HEK293 (cell line): ENCODE results near the gene SBF2.

Experiments used
- CTCF ChIP-seq: fragments of 450-650 bp; formaldehyde crosslinking; IDR thresholded peaks from 2 replicates; pipeline ENCODE4 v1.5.1; 2016; ENCODE audit warnings: missing biosample characterization, missing genetic modification characterization
- KLF10 ChIP-seq: fragments of 450-650 bp; IDR thresholded peaks from 2 replicates; pipeline ENCODE4 v1.5.1; 2018; ENCODE audit warnings: missing biosample characterization, mild to moderate bottlenecking, missing genetic modification characterization
- PRDM1 ChIP-seq: fragments of 450-650 bp; formaldehyde crosslinking; IDR thresholded peaks from 2 replicates; pipeline ENCODE4; 2016; ENCODE audit warnings: missing biosample characterization, missing genetic modification characterization
- TRIM28 ChIP-seq: IDR thresholded peaks from 2 replicates; pipeline ENCODE4 v1.6.1; 2011; ENCODE audit warnings: low read length, control low read depth, borderline replicate concordance
- ZBTB49 ChIP-seq: fragments of 450-650 bp; formaldehyde crosslinking; IDR thresholded peaks from 2 replicates; pipeline ENCODE4 v1.5.1; 2016; ENCODE audit warnings: missing biosample characterization, missing genetic modification characterization, low read depth
- ZNF148 ChIP-seq: fragments of 450-650 bp; formaldehyde crosslinking; IDR thresholded peaks from 2 replicates; pipeline ENCODE4 v1.5.0; 2017; ENCODE audit warnings: missing biosample characterization, missing genetic modification characterization, borderline replicate concordance
- ZNF202 ChIP-seq: fragments of 450-650 bp; formaldehyde crosslinking; IDR thresholded peaks from 2 replicates; pipeline ENCODE4 v1.5.1; 2016; ENCODE audit warnings: missing biosample characterization, missing genetic modification characterization, borderline replicate concordance
- ZNF350 ChIP-seq: fragments of 450-650 bp; formaldehyde crosslinking; IDR thresholded peaks from 2 replicates; pipeline ENCODE4 v1.5.0; 2017; ENCODE audit warnings: missing biosample characterization, mild to moderate bottlenecking, missing genetic modification characterization

GRCh38 chr11:10323793-10324170 lies 29.8 kb upstream of the SBF2 start:
- TF ChIP-seq ZBTB49 (tag by site-specific recombination) = no peak
- no peak for TF ChIP-seq CTCF (tag by site-specific recombination)
- no peak for TF ChIP-seq ZNF148 (tag by site-specific recombination)
- no peak for TF ChIP-seq KLF10
- TF ChIP-seq PRDM1 (tag by site-specific recombination) = no peak
- no peak for TF ChIP-seq ZNF350 (tag by site-specific recombination)
- no peak for TF ChIP-seq TRIM28
- no peak for TF ChIP-seq ZNF202 (tag by site-specific recombination)
